SU-DHL-6 (cell line): ENCODE data around the gene TNFRSF18.
"Not testable (repeated sequence)": the region's sequence is repeated elsewhere in the genome, so short reads cannot be mapped to it uniquely, and the experiment has no call there.

Source experiments
- H2AFZ ChIP-seq: fragments of 200-600 bp; sonication (generic); 2 replicates; pipeline ENCODE4 v1.6.1; 2014; ENCODE audit warnings: low read depth, mild to moderate bottlenecking, moderate library complexity, mixed read lengths, antibody characterized with exemption, low read length; ENCODE audit not compliant: severe bottlenecking
- H3F3A ChIP-seq: fragments of 200-600 bp; shearing (Covaris generic); 2 replicates; pipeline ENCODE4 v1.6.0; 2016; ENCODE audit warnings: antibody characterized with exemption, mild to moderate bottlenecking; ENCODE audit not compliant: insufficient read depth
- H3K27ac ChIP-seq: fragments of 200-600 bp; sonication (generic); 2 replicates; pipeline ENCODE4 v1.5.1; 2016; ENCODE audit warnings: low read depth, mild to moderate bottlenecking, low read length, moderate library complexity, mixed read lengths
- H3K27me3 ChIP-seq: fragments of 200-600 bp; sonication (generic), shearing (Covaris generic); 2 replicates; pipeline ENCODE4 v1.6.0; 2014; ENCODE audit warnings: mild to moderate bottlenecking, low read length
- H3K36me3 ChIP-seq: fragments of 200-600 bp; sonication (generic); 2 replicates; pipeline ENCODE4 v1.6.1; 2014; ENCODE audit warnings: mild to moderate bottlenecking, low read length, mixed read lengths
- H3K4me2 ChIP-seq: fragments of 300-600, 200-600 bp; shearing (Covaris generic), sonication (generic); 2 replicates; pipeline ENCODE4 v1.6.0; 2014; ENCODE audit warnings: low read length, low read depth, mild to moderate bottlenecking; ENCODE audit not compliant: poor library complexity, severe bottlenecking
- H3K4me3 ChIP-seq: fragments of 200-600 bp; sonication (generic); 2 replicates; pipeline ENCODE4 v1.5.1; 2014; ENCODE audit warnings: antibody characterized with exemption, low read length, mild to moderate bottlenecking, mixed read lengths; ENCODE audit not compliant: insufficient read depth, poor library complexity, severe bottlenecking
- H3K79me2 ChIP-seq: fragments of 200-600 bp; sonication (generic); 2 replicates; pipeline ENCODE4 v1.6.1; 2014; ENCODE audit warnings: mild to moderate bottlenecking, low read length, moderate library complexity; ENCODE audit not compliant: insufficient read depth
- H3K9ac ChIP-seq: fragments of 200-600 bp; sonication (generic); 2 replicates; pipeline ENCODE4 v1.7.0; 2014; ENCODE audit warnings: mild to moderate bottlenecking, low read length
- H3K9me2 ChIP-seq: fragments of 200-600 bp; sonication (generic); replicated peaks from 2 replicates; pipeline ENCODE4 v1.6.1; 2014; ENCODE audit warnings: low read length; ENCODE audit not compliant: insufficient read depth
- H3K9me3 ChIP-seq: fragments of 200-600 bp; sonication (generic); 2 replicates; pipeline ENCODE4 v1.6.1; 2014; ENCODE audit warnings: low read length, mixed read lengths; ENCODE audit not compliant: insufficient read depth
- H4K20me1 ChIP-seq: fragments of 200-600 bp; sonication (generic); 2 replicates; pipeline ENCODE4 v1.6.1; 2014; ENCODE audit warnings: low read depth, mild to moderate bottlenecking, antibody characterized with exemption, low read length, moderate library complexity, mixed read lengths
- EZH2phosphoT487 ChIP-seq: fragments of 200-600 bp; sonication (generic), shearing (Covaris generic); conservative IDR thresholded peaks from 2 replicates; pipeline ENCODE4 v1.6.1; 2018; ENCODE audit warnings: mild to moderate bottlenecking, antibody characterized with exemption, low read length, moderate library complexity, mixed read lengths
- TF ChIP-seq, protein P1 (sequence below): fragments of 200-600 bp; sonication (generic); IDR thresholded peaks from one replicate; pipeline ENCODE4 v1.5.1; 2017; ENCODE audit warnings: antibody characterized with exemption, mild to moderate bottlenecking, low read length, moderate library complexity; ENCODE audit not compliant: insufficient read depth, poor library complexity, severe bottlenecking

Gene TNFRSF18

DNA sequence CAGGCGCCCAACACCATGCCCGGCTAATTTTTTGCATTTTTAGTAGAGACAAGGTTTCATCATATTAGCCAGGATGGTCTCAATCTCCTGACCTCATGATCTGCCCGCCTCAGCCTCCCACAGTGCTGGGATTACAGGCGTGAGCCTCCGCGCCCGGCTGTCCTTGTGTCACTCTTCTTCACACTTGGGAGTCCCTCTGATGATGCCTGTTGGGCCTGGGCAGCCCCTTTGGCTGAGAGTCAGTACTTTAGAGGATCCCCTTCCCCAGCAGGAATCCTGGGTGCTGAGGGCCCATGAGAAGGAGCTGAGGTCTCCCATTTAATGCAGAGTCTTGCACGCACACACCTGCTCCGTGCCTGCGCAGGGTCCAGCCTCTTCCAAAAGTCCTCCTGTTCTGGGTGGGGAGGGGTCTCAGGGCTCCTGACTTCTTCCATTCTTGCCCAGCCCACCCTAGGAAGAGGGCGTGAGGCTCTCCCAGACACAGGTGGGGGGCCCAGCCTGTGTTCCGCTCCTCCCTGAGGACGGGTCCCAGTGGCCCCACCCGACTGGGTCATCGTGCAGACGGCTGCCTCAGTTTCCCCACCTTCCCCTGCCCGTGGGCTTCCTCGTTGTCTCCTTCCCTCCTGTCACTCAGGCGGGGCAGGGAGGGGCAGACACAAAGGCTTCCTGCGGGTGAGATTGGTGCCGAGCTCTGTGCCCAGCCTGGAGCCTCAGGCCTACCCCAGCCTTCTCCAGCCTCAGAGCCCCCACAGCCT, 28.8 kb downstream of the TNFRSF18 start:
- Histone ChIP-seq H3K9ac (no peak overlapping the region), H3K4me3 (no peak overlapping the region), H2AFZ (no peak overlapping the region), H3K9me2 (no peaks in the 10 kb centered on the region), H3K9me3 (0 out of 2 replicates have a peak, but pooled peaks cover 3% of the 10 kb centered on the region), H4K20me1 (no peaks in the 10 kb centered on the region), H3K79me2 (no peaks in the 10 kb centered on the region), H3K27ac (no peak overlapping the region), H3K4me2 (no peak overlapping the region), H3K36me3 (no peaks in the 10 kb centered on the region), H3F3A (peaks cover 2% of the 10 kb centered on the region; the same call in 1 of the 2 replicates), H3K27me3 (no peaks in the 10 kb centered on the region)
- TF ChIP-seq, protein P1, sequence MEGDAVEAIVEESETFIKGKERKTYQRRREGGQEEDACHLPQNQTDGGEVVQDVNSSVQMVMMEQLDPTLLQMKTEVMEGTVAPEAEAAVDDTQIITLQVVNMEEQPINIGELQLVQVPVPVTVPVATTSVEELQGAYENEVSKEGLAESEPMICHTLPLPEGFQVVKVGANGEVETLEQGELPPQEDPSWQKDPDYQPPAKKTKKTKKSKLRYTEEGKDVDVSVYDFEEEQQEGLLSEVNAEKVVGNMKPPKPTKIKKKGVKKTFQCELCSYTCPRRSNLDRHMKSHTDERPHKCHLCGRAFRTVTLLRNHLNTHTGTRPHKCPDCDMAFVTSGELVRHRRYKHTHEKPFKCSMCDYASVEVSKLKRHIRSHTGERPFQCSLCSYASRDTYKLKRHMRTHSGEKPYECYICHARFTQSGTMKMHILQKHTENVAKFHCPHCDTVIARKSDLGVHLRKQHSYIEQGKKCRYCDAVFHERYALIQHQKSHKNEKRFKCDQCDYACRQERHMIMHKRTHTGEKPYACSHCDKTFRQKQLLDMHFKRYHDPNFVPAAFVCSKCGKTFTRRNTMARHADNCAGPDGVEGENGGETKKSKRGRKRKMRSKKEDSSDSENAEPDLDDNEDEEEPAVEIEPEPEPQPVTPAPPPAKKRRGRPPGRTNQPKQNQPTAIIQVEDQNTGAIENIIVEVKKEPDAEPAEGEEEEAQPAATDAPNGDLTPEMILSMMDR, result no peak
- no peak for TF ChIP-seq EZH2phosphoT487

- Histone ChIP-seq H3K9me3 (0 out of 2 replicates have a peak, but pooled peaks cover 3% of the 10 kb centered on the region), H4K20me1 (no peaks in the 10 kb centered on the region), H3K27ac (no peak overlapping the region), H3K4me3 (no peak overlapping the region), H3F3A (peaks cover 2% of the 10 kb centered on the region; the same call in 1 of the 2 replicates), H3K4me2 (no peak overlapping the region), H2AFZ (no peak overlapping the region), H3K27me3 (no peaks in the 10 kb centered on the region), H3K9me2 (no peaks in the 10 kb centered on the region), H3K79me2 (no peaks in the 10 kb centered on the region), H3K9ac (no peak overlapping the region), H3K36me3 (no peaks in the 10 kb centered on the region)
- TF ChIP-seq EZH2phosphoT487, result no peak
- TF ChIP-seq, protein P1, result no peak
Measured at GRCh38 chr1:1176931-1177330, 29.5 kb downstream of the TNFRSF18 start.

DNA sequence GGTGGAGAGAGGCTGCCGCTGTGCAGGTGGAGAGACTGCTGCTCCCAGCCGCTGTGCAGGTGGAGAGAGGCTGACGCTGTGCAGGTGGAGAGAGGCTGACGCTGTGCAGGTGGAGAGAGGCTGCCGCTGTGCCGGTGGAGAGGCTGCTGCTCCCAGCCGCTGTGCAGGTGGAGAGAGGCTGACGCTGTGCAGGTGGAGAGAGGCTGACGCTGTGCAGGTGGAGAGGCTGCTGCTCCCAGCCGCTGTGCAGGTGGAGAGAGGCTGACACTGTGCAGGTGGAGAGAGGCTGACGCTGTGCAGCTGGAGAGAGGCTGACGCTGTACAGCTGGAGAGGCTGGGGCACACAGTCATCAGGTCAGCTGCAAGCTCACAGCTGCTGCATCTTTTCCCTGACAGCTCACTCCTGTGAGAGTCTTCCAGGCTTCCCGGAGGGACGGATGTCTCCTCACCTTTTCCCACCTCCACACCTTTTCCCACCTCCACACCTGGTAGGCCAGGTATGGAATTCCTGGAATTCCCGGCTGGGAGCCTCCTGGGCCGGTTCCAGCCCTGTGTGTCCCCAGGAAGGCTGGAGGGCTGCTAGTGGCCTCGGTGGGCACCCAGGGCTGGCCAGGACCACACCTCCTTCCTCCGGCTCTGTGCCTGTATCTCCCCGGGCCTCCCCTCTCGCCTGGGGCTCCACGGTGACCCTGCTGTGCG, 30.2 kb downstream of the TNFRSF18 start:
- not testable (repeated sequence) for H4K20me1 ChIP-seq, H3K9me2 ChIP-seq, H3K79me2 ChIP-seq, H3K4me3 ChIP-seq, H2AFZ ChIP-seq, H3K27me3 ChIP-seq, H3K36me3 ChIP-seq, H3F3A ChIP-seq, H3K9ac ChIP-seq, H3K4me2 ChIP-seq, H3K9me3 ChIP-seq, H3K27ac ChIP-seq
